ENCODE results near the gene PEX5.

The PEX5 gene

GRCh38 chr12:7189398-7190267 is at the start of gene PEX5:
PEX5 (plus strand) TSS chr12:7189686; CDS start chr12:7190378, 692 bp downstream.
- peak; percentile 59 to 75 for DNase-seq (ENCODE audit: low read depth in 1 of 2, low spot score in 1 of 2)

GRCh38 chr12:7141351-7142005 is 48.0 kb upstream of the PEX5 start:
- DNase-seq (ENCODE audit: low read depth in 1 of 2, low spot score in 1 of 2): no peak

- DNase-seq (ENCODE audit: low read depth in 1 of 2, low spot score in 1 of 2): peak in 1 of 2 donors; percentile 28
Observed at GRCh38 chr12:7142056-7142644, 47.3 kb upstream of the PEX5 start.

- DNase-seq (ENCODE audit: low read depth in 1 of 2, low spot score in 1 of 2): no peak
Observed at GRCh38 chr12:7142809-7143465, 46.5 kb upstream of the PEX5 start.

GRCh38 chr12:7143564-7143963 is 45.9 kb upstream of the PEX5 start:
- no peak for DNase-seq (ENCODE audit: low read depth in 1 of 2, low spot score in 1 of 2)

- no peak for DNase-seq (ENCODE audit: low read depth in 1 of 2, low spot score in 1 of 2)
Observed at GRCh38 chr12:7144414-7145120, 44.9 kb upstream of the PEX5 start.

GRCh38 chr12:7145671-7146070 is 43.8 kb upstream of the PEX5 start:
- DNase-seq (ENCODE audit: low read depth in 1 of 2, low spot score in 1 of 2): no peak

- no peak for DNase-seq (ENCODE audit: low read depth in 1 of 2, low spot score in 1 of 2)
Observed at GRCh38 chr12:7146228-7146627, 43.3 kb upstream of the PEX5 start.

GRCh38 chr12:7146906-7147305 is 42.6 kb upstream of the PEX5 start:
- no peak for DNase-seq (ENCODE audit: low read depth in 1 of 2, low spot score in 1 of 2)

- no peak for DNase-seq (ENCODE audit: low read depth in 1 of 2, low spot score in 1 of 2)
Observed at GRCh38 chr12:7150356-7150755, 39.1 kb upstream of the PEX5 start.

GRCh38 chr12:7150841-7151240 is 38.6 kb upstream of the PEX5 start:
- DNase-seq (ENCODE audit: low read depth in 1 of 2, low spot score in 1 of 2): no peak

- DNase-seq (ENCODE audit: low read depth in 1 of 2, low spot score in 1 of 2): no peak
Observed at GRCh38 chr12:7151532-7151931, 38.0 kb upstream of the PEX5 start.

- no peak for DNase-seq (ENCODE audit: low read depth in 1 of 2, low spot score in 1 of 2)
Observed at GRCh38 chr12:7152818-7153217, 36.7 kb upstream of the PEX5 start.

GRCh38 chr12:7154042-7154441 is 35.4 kb upstream of the PEX5 start:
- no peak for DNase-seq (ENCODE audit: low read depth in 1 of 2, low spot score in 1 of 2)

GRCh38 chr12:7154901-7155470 is 34.5 kb upstream of the PEX5 start:
- DNase-seq (ENCODE audit: low read depth in 1 of 2, low spot score in 1 of 2): no peak

GRCh38 chr12:7155471-7156034 is 33.9 kb upstream of the PEX5 start:
- no peak for DNase-seq (ENCODE audit: low read depth in 1 of 2, low spot score in 1 of 2)

GRCh38 chr12:7156259-7157197 is 33.0 kb upstream of the PEX5 start:
- DNase-seq (ENCODE audit: low read depth in 1 of 2, low spot score in 1 of 2): no peak

- no peak for DNase-seq (ENCODE audit: low read depth in 1 of 2, low spot score in 1 of 2)
Observed at GRCh38 chr12:7157391-7157790, 32.1 kb upstream of the PEX5 start.
